Transverse colon (tissue), 4 donors: ENCODE data around the gene OR6V1. TPM values are rescaled to one million over a fixed set of nuclear protein-coding genes. Genes with fewer than 3 reads are reported as not detected.

Source experiments
- DNase-seq: peaks from one replicate; pipeline ENCODE4 v3.0.0-alpha.2; 2019
- H3K27ac ChIP-seq, 4 donors: fragments of 200-600 bp; sonication (generic); 2 replicates each; pipeline ENCODE4 v1.5.1; 2016 to 2018; ENCODE audit warnings: inconsistent platforms in 4 of 4
- H3K27me3 ChIP-seq: fragments of 200-600 bp; sonication (generic); 2 replicates; pipeline ENCODE4 v1.5.1; 2017; ENCODE audit warnings: inconsistent platforms
- H3K36me3 ChIP-seq, 4 donors: fragments of 200-600 bp; sonication (generic); 2 replicates each; pipeline ENCODE4 v1.5.1; 2017 to 2019; ENCODE audit warnings: inconsistent platforms in 4 of 4
- H3K4me1 ChIP-seq, 4 donors: fragments of 200-600 bp; sonication (generic); 2 replicates each; pipeline ENCODE4 v1.5.1; 2017 to 2020; ENCODE audit warnings: inconsistent platforms in 4 of 4
- H3K4me3 ChIP-seq, 4 donors: fragments of 200-600 bp; sonication (generic); 1 replicate in 1 of 4; 2 replicates in 3 of 4; pipeline versions ENCODE4 v1.5.1 to v1.6.1; 2017 to 2019; ENCODE audit warnings: inconsistent platforms in 4 of 4
- H3K9me3 ChIP-seq, 2 donors: fragments of 200-600 bp; sonication (generic); 2 replicates each; pipeline ENCODE4 v1.5.1; 2017 to 2019; ENCODE audit warnings: inconsistent platforms in 2 of 2
- CTCF ChIP-seq, 5 experiments: fragments of 200-600 bp in 3 of 5; fragments of 450-650 bp in 2 of 5; sonication (generic) in 3 of 5; IDR thresholded peaks; 1 replicate in 2 of 5; 2 replicates in 3 of 5; pipeline ENCODE4 v1.5.1; 2016 to 2017; ENCODE audit warnings: antibody characterized with exemption in 5 of 5, inconsistent platforms in 3 of 5, mild to moderate bottlenecking in 2 of 5, moderate library complexity in 1 of 5
- EP300 ChIP-seq: sonication (generic); formaldehyde crosslinking; IDR thresholded peaks from one replicate; pipeline ENCODE4 v1.6.1; 2017; ENCODE audit warnings: antibody characterized with exemption, low read depth
- POLR2A ChIP-seq: fragments of 450-650 bp; IDR thresholded peaks from one replicate; pipeline ENCODE4 v1.6.1; 2016; ENCODE audit warnings: antibody characterized with exemption, mild to moderate bottlenecking, moderate library complexity
- POLR2AphosphoS5 ChIP-seq, 3 donors: sonication (generic); formaldehyde crosslinking; IDR thresholded peaks; one replicate each; pipeline ENCODE4 v1.6.1; 2016; ENCODE audit warnings: antibody characterized with exemption in 3 of 3
- WGBS, 2 donors: methylation state at CpG; one replicate each; pipeline ENCODE4 v1.1.5; 2018; ENCODE audit warnings: low coverage in 1 of 2; 5-methylcytosine and 5-hydroxymethylcytosine counted together
- in situ Hi-C, 4 donors: fragments of 200-750 bp; cut with MboI; loops; one replicate each; pipeline versions ENCODE4 v1.15.0 to v1.15.1; 2017; ENCODE audit warnings: low sequenced_read_pairs in 3 of 4, low pct_ligation_motif_present in 1 of 4, low pct_unique_long_range_greater_than_20kb in 1 of 4
- intact Hi-C: fragments of 100-400 bp; cut with DNase I; formaldehyde crosslinking; loops from one replicate; pipeline ENCODE4 v1.15.1; 2023; ENCODE audit warnings: low total_unique reads
- total RNA-seq, 4 donors: library from RNA; depleted of rRNA; stranded (reverse); fragments of >200 nt; gene quantifications; one replicate each; pipeline ENCODE4 v1.1.0, GENCODE V29; 2016

Gene OR6V1
- total RNA-seq, 4 donors from 2014 or later = not detected

- in situ Hi-C loops (no loop called here), intact Hi-C loops (no loop called here)
- no peak overlapping the region for H3K4me3 ChIP-seq
- TF ChIP-seq CTCF (IDR thresholded peaks at IDR 0.05) (no peak), POLR2A (no peak), POLR2AphosphoS5 (IDR thresholded peaks at IDR 0.05) (no peak), EP300 (no peak)
- H3K27me3 ChIP-seq = no peaks in the 10 kb centered on the region
- H3K4me1 ChIP-seq = peaks cover 0 to 5% (median 0%) of the 10 kb centered on the region in 4 donors
- H3K9me3 ChIP-seq = no peaks in the 10 kb centered on the region
- 73 to 87% methylated on average over 2 to 5 of the region's 5 CpGs for WGBS, 2 donors
- no peak overlapping the region for H3K27ac ChIP-seq
- no peaks in the 10 kb centered on the region for H3K36me3 ChIP-seq
- DNase-seq = no peak
Observed at GRCh38 chr7:143038635-143039034, 13.5 kb upstream of the OR6V1 start.

GRCh38 chr7:143040209-143040715, 11.9 kb upstream of the OR6V1 start:
- Histone ChIP-seq H3K4me1 (peaks cover 0 to 5% (median 0%) of the 10 kb centered on the region in 4 donors), H3K27me3 (no peaks in the 10 kb centered on the region), H3K9me3 (no peaks in the 10 kb centered on the region), H3K27ac (no peak overlapping the region), H3K36me3 (no peaks in the 10 kb centered on the region), H3K4me3 (no peak overlapping the region)
- no peak for TF ChIP-seq POLR2AphosphoS5 (IDR thresholded peaks at IDR 0.05)
- no peak for TF ChIP-seq EP300
- no peak for TF ChIP-seq POLR2A
- no peak for TF ChIP-seq CTCF (IDR thresholded peaks at IDR 0.05)
- in situ Hi-C loops = no loop called here
- intact Hi-C loops = no loop called here
- no peak for DNase-seq
- 80 to 83% methylated on average over 3 of the region's 3 CpGs for WGBS, 2 donors

GRCh38 chr7:143041346-143041745, 10.8 kb upstream of the OR6V1 start:
- no peak for DNase-seq
- intact Hi-C loops = no loop called here
- TF ChIP-seq EP300 = no peak
- TF ChIP-seq POLR2AphosphoS5 (IDR thresholded peaks at IDR 0.05) = no peak
- no peak for TF ChIP-seq POLR2A
- no peak for TF ChIP-seq CTCF (IDR thresholded peaks at IDR 0.05)
- Histone ChIP-seq H3K36me3 (no peaks in the 10 kb centered on the region), H3K4me1 (peaks cover 0 to 5% (median 0%) of the 10 kb centered on the region in 4 donors), H3K27ac (no peak overlapping the region), H3K9me3 (no peaks in the 10 kb centered on the region), H3K4me3 (no peak overlapping the region), H3K27me3 (no peaks in the 10 kb centered on the region)
- in situ Hi-C loops = no loop called here
- 96 to 100% methylated on average over 2 to 6 of the region's 6 CpGs for WGBS, 2 donors

GRCh38 chr7:143042159-143042789, 9.9 kb upstream of the OR6V1 start:
- no peaks in the 10 kb centered on the region for H3K36me3 ChIP-seq
- in situ Hi-C loops (no loop called here), intact Hi-C loops (no loop called here)
- TF ChIP-seq POLR2AphosphoS5 (IDR thresholded peaks at IDR 0.05) (no peak), EP300 (no peak), CTCF (IDR thresholded peaks at IDR 0.05) (no peak), POLR2A (no peak)
- no peaks in the 10 kb centered on the region for H3K9me3 ChIP-seq
- no peak overlapping the region for H3K27ac ChIP-seq
- peaks cover 0 to 5% (median 0%) of the 10 kb centered on the region in 4 donors for H3K4me1 ChIP-seq
- H3K4me3 ChIP-seq = no peak overlapping the region
- WGBS, 2 donors = 59 to 83% methylated on average over 1 to 3 of the region's 3 CpGs
- no peak for DNase-seq
- no peaks in the 10 kb centered on the region for H3K27me3 ChIP-seq
